ENCODE measurements around the gene TBC1D22A.

- TF ChIP-seq, protein P1, sequence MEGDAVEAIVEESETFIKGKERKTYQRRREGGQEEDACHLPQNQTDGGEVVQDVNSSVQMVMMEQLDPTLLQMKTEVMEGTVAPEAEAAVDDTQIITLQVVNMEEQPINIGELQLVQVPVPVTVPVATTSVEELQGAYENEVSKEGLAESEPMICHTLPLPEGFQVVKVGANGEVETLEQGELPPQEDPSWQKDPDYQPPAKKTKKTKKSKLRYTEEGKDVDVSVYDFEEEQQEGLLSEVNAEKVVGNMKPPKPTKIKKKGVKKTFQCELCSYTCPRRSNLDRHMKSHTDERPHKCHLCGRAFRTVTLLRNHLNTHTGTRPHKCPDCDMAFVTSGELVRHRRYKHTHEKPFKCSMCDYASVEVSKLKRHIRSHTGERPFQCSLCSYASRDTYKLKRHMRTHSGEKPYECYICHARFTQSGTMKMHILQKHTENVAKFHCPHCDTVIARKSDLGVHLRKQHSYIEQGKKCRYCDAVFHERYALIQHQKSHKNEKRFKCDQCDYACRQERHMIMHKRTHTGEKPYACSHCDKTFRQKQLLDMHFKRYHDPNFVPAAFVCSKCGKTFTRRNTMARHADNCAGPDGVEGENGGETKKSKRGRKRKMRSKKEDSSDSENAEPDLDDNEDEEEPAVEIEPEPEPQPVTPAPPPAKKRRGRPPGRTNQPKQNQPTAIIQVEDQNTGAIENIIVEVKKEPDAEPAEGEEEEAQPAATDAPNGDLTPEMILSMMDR (IDR thresholded peaks at IDR 0.05), result no peak
- TF ChIP-seq POLR2A (IDR thresholded peaks at IDR 0.05), result no peak
Measured at GRCh38 chr22:47176573-47177333, 414.3 kb downstream of the TBC1D22A start.
